ENCODE data around the gene HLA-DOB.

The HLA-DOB gene

DNA sequence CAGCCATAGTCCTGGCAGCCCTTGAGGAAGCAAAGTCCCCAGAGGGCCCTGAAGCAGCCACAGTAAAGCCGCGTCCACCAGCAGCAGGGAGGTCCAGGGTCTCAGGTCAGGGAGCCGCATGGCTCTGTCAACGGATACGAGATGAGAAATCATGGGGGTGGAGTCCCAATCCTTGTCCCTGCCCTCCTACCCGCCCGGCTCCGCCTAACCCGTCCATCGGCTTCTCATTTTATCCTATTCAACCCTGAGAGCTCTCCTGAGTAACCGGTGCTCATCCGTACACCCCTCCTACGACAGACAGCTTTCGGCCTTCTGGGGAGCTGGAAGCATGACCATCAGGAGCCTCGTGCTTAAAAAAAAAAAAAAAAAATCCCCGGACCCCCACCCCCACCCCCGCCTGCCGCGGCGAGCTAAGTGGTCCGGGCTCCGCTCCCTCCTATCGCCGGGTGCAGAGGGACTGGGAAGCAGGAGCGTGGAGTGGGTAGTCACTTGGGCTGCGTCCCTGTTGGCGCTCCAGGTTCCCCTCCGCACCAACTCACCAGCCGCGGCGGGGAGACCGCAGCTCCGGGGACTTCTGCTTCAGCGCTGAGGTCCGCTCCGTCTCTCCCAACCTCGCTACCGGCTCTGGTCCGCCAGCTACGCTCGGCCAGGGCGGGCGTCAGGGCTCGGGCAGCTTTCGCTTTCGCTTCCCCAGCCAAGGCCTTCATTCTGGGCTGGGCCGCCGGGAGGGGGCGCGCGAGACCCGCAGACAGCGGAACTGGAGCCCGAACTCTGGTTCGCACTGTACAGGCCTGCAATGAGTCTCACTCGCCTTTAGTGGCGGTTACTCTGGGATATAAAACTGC lies 21.5 kb upstream of the HLA-DOB start, which contains the start of gene TAP2:
TAP2 (minus strand) TSS at position 626 of the 845 bp plus-strand sequence; CDS start at position 120, 506 bp downstream.
- peak within 1 kb of the TSS; percentile 77 for H3K4me3 ChIP-seq (ENCODE audit: low read depth, low read length)
- DNase-seq (ENCODE audit: low read depth, low spot score), result peak; percentile 95
- in situ Hi-C loops (cut with HindIII; ENCODE audit: low sequenced_read_pairs), result no loop called here
- TF ChIP-seq, protein P1, sequence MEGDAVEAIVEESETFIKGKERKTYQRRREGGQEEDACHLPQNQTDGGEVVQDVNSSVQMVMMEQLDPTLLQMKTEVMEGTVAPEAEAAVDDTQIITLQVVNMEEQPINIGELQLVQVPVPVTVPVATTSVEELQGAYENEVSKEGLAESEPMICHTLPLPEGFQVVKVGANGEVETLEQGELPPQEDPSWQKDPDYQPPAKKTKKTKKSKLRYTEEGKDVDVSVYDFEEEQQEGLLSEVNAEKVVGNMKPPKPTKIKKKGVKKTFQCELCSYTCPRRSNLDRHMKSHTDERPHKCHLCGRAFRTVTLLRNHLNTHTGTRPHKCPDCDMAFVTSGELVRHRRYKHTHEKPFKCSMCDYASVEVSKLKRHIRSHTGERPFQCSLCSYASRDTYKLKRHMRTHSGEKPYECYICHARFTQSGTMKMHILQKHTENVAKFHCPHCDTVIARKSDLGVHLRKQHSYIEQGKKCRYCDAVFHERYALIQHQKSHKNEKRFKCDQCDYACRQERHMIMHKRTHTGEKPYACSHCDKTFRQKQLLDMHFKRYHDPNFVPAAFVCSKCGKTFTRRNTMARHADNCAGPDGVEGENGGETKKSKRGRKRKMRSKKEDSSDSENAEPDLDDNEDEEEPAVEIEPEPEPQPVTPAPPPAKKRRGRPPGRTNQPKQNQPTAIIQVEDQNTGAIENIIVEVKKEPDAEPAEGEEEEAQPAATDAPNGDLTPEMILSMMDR (IDR thresholded peaks at IDR 0.05; ENCODE audit: low read depth, low read length), result peak; percentile 95

- in situ Hi-C loops (cut with HindIII; ENCODE audit: low sequenced_read_pairs), result no loop called here
- H3K4me3 ChIP-seq (ENCODE audit: low read depth, low read length), result peak overlapping the region; percentile 77
- TF ChIP-seq, protein P1 (IDR thresholded peaks at IDR 0.05; ENCODE audit: low read depth, low read length), result no peak
- DNase-seq (ENCODE audit: low read depth, low spot score), result no peak
Measured at GRCh38 chr6:32837651-32838113, 20.9 kb upstream of the HLA-DOB start.

DNA sequence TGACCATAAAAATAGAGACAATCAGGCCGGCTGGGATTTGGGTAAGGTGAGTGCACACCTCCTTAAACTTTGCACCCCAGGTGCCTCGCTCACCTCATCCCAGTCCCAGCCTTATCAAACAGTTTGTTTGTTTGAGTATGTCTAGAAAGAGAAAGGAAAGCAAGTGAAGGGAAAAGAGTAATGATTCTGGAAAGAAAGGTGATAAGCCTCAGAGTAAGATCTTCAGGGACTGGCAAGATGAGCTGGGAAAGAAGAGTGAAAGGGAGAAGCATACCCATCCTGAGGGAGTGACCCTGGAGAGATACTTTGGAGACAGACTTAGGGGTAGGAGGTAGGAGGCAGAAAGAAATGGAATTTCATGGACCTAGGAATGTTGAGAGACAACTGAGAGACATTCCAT lies 20.1 kb upstream of the HLA-DOB start:
- in situ Hi-C loops (cut with HindIII; ENCODE audit: low sequenced_read_pairs), result no loop called here

DNA sequence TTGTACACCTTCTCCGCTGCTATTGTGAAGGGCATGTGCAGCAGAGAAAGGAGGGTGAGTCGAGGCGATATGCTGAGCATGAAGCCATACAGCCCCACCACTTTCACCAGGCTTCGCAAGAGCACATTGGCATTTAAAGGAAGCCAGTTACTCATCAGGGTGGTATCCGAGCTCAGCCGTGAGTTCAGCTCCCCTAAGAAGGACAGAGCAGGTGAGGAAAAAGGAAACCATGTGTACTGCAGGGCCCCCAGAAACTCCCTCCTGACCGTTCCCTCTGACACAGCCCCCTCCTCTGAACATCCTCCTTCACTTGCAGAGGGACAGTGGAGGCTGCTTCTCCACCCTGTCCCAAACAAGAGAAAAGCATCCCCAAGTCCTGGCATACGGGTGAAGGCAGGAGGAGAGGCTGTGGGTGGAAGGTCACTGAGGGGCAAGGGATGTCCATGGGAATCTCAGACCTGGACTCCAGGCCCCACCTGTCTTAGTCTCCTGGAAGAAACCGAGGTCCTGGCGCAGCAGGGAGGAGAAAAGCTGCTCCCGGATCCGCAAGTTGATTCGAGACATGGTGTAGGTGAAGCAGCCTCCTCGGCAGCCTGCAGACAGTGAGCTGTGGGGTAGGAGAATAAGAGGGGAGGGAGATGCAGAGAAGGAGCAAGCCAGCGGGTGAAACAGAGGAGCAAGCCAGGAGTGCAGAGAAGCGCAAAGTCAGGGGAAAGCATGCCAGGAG lies 18.5 kb upstream of the HLA-DOB start:
- DNase-seq (ENCODE audit: low read depth, low spot score), result no peak
- TF ChIP-seq, protein P1 (IDR thresholded peaks at IDR 0.05; ENCODE audit: low read depth, low read length), result no peak
- H3K4me3 ChIP-seq (ENCODE audit: low read depth, low read length), result no peak overlapping the region
- in situ Hi-C loops (cut with HindIII; ENCODE audit: low sequenced_read_pairs), result no loop called here

More for the DNA sequence above, 20.1 kb upstream of the HLA-DOB start:
- TF ChIP-seq, protein P1 (IDR thresholded peaks at IDR 0.05; ENCODE audit: low read depth, low read length), result no peak
- DNase-seq (ENCODE audit: low read depth, low spot score), result no peak
- no peak overlapping the region for H3K4me3 ChIP-seq (ENCODE audit: low read depth, low read length)

DNA sequence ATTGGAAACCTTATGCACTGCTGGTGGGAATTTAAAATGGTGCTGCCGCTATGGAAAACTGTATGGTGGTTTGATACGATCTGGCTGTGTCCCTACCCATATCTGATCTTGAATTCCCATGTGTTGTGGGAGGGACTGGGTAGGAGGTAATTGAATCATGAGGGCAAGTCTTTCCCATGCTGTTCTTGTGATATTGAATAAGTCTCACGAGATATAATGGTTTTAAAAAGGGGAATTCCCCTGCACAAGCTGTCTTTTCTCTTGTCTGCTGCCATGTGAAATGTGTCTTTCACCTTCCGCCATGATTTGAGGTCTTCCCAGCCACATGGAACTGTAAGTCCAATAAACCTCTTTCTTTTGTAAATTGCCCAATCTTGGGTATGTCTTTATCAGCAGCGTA lies 16.9 kb upstream of the HLA-DOB start:
- TF ChIP-seq, protein P1 (IDR thresholded peaks at IDR 0.05; ENCODE audit: low read depth, low read length), result no peak
- H3K4me3 ChIP-seq (ENCODE audit: low read depth, low read length), result no peak overlapping the region
- in situ Hi-C loops (cut with HindIII; ENCODE audit: low sequenced_read_pairs), result no loop called here
- no peak for DNase-seq (ENCODE audit: low read depth, low spot score)

GRCh38 chr6:32832535-32832934 lies 15.7 kb upstream of the HLA-DOB start:
- TF ChIP-seq, protein P1 (IDR thresholded peaks at IDR 0.05; ENCODE audit: low read depth, low read length), result no peak
- DNase-seq (ENCODE audit: low read depth, low spot score), result no peak
- no peak overlapping the region for H3K4me3 ChIP-seq (ENCODE audit: low read depth, low read length)
- in situ Hi-C loops (cut with HindIII; ENCODE audit: low sequenced_read_pairs), result no loop called here
